HG02623 (cell line): ENCODE data around the gene ZNF226.
"Not testable (repeated sequence)": the region's sequence is repeated elsewhere in the genome, so short reads cannot be mapped to it uniquely, and the experiment has no call there.

Experiments
- ATAC-seq: cut with Tn5 transposase; IDR thresholded peaks from one replicate; pipeline ENCODE4 v1.9.1; 2021; ENCODE audit warnings: moderate library complexity; ENCODE audit not compliant: unreplicated experiment

The ZNF226 gene

GRCh38 chr19:44207126-44207803 is 42.4 kb downstream of the ZNF226 start:
- ATAC-seq = peak; percentile 72

- peak; percentile 70 for ATAC-seq
These were observed 47.5 kb downstream of the ZNF226 start, which contains the start of gene ZNF227 for GRCh38 chr19:44212250-44212865. ZNF227 (plus strand) TSS chr19:44212532; CDS start chr19:44217793, 5,261 bp downstream.

- no peak for ATAC-seq
These were observed 48.0 kb downstream of the ZNF226 start for GRCh38 chr19:44212866-44213346.

- ATAC-seq = not testable (repeated sequence)
These were observed 55.0 kb downstream of the ZNF226 start for GRCh38 chr19:44219926-44220325.

- ATAC-seq = not testable (repeated sequence)
These were observed 55.9 kb downstream of the ZNF226 start for GRCh38 chr19:44220761-44221160.

- not testable (repeated sequence) for ATAC-seq
These were observed 56.4 kb downstream of the ZNF226 start for GRCh38 chr19:44221291-44221690.
